Astrocyte (in vitro differentiated cells and primary cell): ENCODE results near the gene TBXT.
"Not testable (repeated sequence)": the region's sequence is repeated elsewhere in the genome, so short reads cannot be mapped to it uniquely, and the experiment has no call there.

Experiments used
- EZH2 ChIP-seq: IDR thresholded peaks from 2 replicates; pipeline ENCODE4 v1.6.1; 2012; ENCODE audit warnings: mild to moderate bottlenecking, low read length, inconsistent platforms; ENCODE audit not compliant: insufficient read depth
- TF ChIP-seq, protein P1 (sequence below): IDR thresholded peaks from 2 replicates; pipeline ENCODE4 v1.5.1; 2011; ENCODE audit warnings: low read depth, mild to moderate bottlenecking, inconsistent platforms, low read length, moderate library complexity; ENCODE audit not compliant: insufficient read depth

GRCh38 chr6:166175093-166175492 is 7.4 kb upstream of the TBXT start:
- TF ChIP-seq, protein P1, sequence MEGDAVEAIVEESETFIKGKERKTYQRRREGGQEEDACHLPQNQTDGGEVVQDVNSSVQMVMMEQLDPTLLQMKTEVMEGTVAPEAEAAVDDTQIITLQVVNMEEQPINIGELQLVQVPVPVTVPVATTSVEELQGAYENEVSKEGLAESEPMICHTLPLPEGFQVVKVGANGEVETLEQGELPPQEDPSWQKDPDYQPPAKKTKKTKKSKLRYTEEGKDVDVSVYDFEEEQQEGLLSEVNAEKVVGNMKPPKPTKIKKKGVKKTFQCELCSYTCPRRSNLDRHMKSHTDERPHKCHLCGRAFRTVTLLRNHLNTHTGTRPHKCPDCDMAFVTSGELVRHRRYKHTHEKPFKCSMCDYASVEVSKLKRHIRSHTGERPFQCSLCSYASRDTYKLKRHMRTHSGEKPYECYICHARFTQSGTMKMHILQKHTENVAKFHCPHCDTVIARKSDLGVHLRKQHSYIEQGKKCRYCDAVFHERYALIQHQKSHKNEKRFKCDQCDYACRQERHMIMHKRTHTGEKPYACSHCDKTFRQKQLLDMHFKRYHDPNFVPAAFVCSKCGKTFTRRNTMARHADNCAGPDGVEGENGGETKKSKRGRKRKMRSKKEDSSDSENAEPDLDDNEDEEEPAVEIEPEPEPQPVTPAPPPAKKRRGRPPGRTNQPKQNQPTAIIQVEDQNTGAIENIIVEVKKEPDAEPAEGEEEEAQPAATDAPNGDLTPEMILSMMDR = not testable (repeated sequence)
- TF ChIP-seq EZH2 = not testable (repeated sequence)
